ENCODE measurements around the gene LSAMP.
"Not testable (repeated sequence)": the region's sequence is repeated elsewhere in the genome, so short reads cannot be mapped to it uniquely, and the experiment has no call there.

Gene LSAMP

DNA sequence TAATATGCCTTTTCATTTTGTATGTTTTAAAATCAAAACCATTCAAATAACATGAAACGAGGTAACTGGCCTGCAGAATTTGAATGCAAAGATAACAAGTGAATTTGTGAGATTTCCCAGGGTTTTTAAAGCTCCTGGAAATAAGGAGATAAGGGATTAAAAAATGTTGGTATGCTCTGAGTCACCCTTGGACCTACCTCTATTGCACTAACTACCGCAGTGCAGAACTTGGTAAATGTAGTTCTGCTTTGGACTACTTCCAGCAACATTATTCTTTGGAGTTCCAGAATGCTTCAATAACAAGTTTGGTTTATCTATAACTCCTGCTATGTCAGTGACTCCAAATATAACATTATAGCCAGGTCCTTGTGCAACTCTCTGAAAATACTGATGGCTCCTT, 620.2 kb downstream of the LSAMP start:
- no peak for DNase-seq

DNA sequence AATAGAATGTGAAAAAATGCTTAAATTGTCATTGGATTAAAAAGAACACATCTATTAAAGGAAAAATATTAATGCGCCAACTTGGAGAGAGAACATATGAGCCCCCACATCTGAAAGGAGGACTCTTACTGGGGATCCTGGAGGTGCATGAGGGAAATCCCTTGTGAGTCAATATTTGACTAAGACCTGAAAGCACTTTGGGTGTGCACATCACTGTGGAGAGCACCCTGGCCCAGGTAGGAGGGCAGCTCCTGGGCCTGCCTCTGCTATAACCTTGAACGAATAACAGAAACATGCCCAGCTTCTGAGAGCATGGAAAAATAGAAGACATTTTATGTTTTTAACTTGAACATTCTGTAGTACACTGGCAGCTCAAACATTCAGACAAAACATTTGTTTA, 622.2 kb downstream of the LSAMP start:
- no peak for DNase-seq

DNA sequence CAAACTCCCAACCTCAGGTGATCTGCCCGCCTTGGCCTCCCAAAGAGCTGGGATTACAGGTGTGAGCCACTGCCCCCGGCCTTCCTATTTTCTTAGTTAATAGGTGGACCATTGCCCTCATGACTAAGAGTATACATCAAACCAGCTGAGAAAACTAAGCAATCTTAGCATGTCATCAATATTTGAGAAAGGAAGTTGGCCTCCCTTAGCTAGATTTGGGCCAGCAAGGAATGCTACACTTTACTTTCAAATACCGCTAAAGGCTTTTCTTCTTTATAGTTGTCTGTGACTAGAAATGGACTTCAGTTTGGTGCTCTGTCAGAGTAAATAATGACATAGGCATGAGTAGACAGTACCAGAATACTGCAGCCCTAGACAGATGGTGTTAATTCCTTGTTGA, 622.7 kb downstream of the LSAMP start:
- DNase-seq = no peak

GRCh38 chr3:115819785-115820384, 625.4 kb downstream of the LSAMP start:
- DNase-seq = peak; percentile 14

DNA sequence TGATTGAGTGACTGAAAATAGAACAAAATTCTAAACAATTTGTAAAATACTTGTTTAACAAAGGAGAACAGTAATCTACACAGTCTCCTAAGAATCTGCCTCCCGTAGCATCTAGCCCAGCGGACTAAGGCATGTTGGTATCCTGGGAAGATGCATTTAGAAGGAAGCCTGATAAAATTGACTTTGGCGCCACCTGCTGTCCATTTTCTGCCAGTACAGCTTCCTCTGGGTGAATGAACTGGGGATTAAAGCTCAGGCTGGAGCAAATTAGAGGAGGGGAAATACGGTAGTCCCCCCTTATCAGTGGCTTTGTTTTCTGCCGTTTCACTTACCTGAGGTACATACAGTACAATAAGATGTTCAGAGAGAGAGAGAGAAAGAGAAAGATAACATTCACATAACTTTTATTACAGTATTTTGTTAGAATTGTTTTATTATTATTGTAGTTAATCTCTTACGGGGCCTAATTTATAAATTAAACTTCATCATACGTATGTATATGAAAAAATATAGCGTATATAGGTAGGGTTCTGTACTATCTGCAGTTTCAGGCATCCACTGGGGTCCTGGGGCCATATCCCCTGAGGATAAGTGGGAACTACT, 630.4 kb downstream of the LSAMP start:
- DNase-seq = peak; percentile 61

DNA sequence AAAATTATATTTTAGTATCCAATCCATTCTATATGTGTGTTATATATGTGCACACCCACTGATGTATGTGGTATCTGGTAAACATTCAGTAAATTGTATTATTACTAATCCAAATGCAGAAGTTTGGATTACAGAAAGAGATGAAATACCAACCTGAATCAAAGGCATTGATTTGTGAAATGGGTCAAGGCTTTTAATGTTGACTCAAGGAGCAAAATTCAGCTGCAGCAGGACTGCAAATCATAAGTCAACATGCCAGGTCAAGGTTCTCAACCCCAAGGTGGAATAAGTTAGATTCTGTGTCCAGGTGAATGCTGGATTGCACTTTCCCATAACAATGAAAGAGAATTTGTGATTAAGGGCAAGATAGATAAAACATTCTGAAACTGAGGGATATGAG, 631.3 kb downstream of the LSAMP start:
- no peak for DNase-seq

- no peak for DNase-seq
These were observed 636.5 kb downstream of the LSAMP start for GRCh38 chr3:115808816-115809215.

DNA sequence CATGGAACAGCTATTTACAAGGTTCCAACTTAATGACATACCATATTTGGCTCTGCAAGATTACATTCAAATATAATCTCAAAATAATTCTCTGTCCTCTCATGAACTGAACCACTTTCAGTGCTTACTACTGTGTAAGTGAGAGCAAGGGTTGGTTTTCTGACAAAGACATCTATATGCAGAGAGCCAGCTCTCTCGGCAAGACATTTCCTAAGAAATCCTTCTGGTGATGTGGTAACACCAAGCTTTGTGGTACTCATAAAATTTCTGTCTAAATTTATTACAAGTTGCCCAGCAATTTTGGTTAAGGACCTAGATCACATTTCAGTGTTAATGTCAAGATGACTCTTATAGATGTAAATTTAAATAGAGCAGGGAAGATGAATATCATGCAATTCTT, 637.0 kb downstream of the LSAMP start:
- DNase-seq = no peak

GRCh38 chr3:115806501-115806900, 638.8 kb downstream of the LSAMP start:
- no peak for DNase-seq

GRCh38 chr3:115805520-115805919, 639.8 kb downstream of the LSAMP start:
- DNase-seq = no peak

DNA sequence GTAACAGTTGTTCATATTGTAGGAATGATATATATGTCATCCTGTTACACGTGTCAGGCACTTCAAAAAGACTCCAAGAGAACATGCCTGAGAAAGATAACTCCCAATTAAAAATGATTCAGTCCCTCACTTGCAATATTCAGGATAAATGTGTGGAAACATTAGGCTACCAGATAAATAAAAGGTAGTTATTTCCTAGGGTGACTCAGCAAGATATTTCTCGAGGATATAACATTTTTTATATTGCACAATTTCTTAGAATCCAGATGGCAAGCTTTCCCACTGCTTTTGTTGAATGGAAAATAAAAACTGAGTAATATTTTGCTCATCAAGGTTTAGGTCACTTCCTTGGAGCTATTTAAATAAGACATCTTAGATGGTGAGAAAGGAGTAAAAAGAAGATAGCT, 640.6 kb downstream of the LSAMP start:
- no peak for DNase-seq

- no peak for DNase-seq
These were observed 641.1 kb downstream of the LSAMP start for GRCh38 chr3:115804200-115804599.

DNA sequence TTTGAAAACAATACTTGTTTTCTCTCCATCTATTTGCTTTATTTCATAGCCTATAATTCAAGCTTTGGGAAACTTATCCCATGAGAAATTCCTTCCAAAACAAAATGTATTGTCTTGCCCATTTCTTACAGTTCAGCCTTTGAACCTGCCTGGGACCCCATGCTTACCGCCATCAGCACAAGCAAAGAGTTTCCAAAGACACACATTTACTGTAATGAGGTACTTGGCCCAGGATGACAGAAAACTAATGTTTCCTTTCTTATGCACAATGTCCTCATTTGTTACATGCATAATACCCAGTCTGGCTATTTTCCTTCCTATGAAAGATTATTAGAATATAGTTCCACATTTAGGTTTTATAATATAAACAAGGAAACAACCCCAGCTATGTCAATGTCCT, 641.6 kb downstream of the LSAMP start:
- DNase-seq = no peak

GRCh38 chr3:115800489-115801075, 644.7 kb downstream of the LSAMP start:
- no peak for DNase-seq

DNA sequence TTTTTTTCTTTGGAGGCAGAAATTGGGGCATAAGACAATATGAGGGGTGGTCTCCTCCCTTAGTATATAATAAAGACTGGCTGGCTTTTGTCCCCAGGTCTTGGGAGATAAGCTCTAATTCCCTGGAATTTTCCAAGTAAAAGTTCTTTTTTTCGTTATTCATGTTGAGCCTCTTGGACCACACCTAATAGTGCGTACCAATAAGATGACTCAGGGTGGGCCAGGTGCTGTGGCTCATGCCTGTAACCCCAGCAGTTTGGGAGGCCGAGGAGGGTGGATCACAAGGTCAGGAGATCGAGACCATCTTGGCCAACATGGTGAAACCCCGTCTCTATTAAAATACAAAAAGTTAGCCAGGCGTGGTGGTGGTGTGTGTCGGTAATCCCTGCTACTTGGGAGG, 645.2 kb downstream of the LSAMP start:
- DNase-seq = not testable (repeated sequence)

DNA sequence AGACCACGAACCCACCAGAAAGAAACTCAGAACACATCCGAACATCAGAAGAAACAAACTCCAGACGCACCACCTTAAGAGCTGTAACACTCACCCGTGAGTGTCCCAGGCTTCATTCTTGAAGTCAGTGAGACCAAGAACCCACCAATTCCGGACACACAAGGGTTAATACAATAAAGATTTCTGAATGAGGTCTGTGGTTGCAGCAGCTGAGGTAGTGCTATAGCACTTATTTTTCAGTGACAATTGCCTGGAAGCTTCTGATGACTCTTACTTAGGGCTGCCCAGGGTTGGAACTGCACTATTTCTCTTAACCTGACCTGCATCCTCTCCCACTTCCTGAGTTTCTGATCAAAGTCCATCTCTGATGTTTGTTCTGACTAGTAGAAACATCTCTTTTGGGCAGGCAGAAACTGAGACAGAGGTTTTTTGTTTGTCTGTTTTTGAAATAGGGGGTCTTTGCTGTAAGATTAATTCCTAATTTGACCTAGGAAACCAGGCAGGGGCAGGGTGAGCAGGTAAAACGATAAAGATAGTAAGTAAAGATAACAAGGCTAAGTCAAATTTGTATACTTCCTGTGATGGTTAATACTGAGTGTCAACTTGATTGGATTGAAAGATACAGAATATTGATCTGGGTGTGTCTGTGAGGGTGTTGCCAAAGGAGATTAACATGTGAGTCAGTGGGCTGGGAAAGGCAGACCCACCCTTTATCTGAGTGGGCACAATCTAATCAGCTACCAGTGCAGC, 652.9 kb downstream of the LSAMP start:
- DNase-seq = no peak

DNA sequence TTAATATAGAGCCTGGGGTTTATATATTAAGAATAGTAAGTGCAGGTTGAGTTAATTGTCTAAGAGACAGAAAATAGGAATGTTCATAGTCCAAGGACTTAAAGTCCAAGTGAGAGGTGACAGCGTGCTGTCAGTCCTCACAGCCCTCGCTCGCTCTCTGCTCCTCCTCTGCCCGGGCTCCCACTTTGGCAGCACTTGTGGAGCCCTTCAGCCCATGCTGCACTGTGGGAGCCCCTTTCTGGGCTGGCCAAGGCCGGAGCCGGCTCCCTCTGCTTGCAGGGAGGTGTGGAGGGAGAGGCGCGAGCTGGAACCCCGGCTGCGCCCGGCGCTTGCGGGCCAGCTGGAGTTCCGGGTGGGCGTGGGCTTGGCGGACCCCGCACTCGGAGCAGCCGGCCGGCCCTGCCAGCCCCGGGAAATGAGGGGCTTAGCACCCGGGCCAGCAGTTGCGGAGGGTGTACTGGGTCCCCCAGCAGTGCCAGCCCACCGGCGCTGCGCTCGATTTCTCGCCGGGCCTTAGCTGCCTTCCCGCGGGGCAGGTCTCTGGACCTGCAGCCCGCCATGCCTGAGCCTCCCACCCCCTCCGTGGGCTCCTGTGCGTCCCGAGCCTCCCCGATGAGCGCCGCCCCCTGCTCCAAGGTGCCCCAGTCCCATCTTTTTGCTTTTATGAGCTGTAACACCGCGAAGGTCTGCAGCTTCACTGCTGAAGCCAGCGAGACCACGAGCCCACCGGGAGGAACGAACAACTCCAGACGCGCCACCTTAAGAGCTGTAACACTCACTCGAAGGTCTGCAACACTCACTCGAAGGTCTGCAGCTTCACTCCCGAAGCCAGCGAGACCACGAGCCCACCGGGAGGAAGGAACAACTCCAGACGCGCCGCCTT, 653.8 kb downstream of the LSAMP start:
- not testable (repeated sequence) for DNase-seq

DNA sequence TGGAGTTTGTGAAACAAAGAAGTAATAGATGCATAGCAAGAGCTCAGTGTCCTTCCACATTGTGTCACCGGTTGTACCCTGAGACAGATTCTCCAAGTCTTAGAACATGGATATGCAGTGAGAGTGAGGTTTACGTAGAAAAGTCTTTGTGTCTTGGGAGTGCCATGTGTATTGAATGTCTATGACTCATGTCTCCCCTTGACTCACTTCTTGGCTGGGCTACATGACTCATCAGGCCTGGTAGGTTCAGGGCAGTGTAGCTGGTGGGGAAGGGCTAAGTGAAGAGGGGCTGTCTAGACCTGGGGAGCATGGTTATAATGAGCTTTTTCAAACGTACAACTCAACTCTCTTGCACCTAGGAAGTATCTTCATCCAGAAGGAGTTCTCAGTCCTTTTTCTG, 654.5 kb downstream of the LSAMP start:
- no peak for DNase-seq

- DNase-seq = no peak
These were observed 655.8 kb downstream of the LSAMP start for GRCh38 chr3:115789481-115789880.

- no peak for DNase-seq
These were observed 656.3 kb downstream of the LSAMP start for GRCh38 chr3:115788921-115789470.

DNA sequence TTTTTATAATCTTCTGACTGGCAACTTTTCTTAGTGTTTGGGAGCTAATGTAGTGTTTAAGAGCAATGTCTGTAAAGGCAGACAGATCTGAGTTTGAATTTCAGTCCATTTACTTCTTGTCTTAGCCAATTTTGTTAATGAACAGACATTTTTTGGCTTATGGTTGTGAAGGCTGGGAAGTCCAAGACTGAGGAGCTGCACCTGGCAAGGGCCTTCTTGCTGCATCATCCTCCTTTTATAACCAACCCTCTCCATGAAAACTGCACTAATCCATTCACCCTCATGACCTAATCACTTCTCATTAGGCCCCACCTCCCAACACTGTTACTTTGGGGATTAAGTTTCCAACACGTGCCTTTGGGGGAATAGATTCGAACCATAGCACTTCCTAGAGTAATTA, 657.5 kb downstream of the LSAMP start:
- no peak for DNase-seq

DNA sequence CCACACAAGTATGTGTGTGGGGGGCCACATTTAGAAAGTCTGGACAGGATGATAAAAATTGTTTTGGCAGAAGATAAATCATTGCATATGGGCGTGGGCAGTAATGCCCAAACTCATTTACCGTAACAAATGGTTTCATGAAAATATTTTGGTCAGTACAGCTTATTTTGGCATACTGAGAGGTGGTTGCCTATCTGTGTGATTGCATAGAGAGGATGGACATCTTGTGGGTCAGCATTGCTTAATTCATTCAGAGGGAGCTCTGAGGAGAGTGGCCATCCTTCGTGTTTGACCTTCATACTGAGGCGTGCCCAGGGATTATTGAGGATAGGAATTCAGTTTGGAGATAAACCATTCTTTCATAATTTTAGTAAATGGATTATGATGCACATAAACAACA, 659.5 kb downstream of the LSAMP start:
- DNase-seq = no peak

All from effector CD8-positive, alpha-beta T cell (primary cell).